NCI-H748 (cell line): ENCODE measurements around the gene TCF23.
A peak's percentile ranks its signal among the peaks of the same experiment; 100 is the strongest.
"Not testable (repeated sequence)": the region's sequence is repeated elsewhere in the genome, so short reads cannot be mapped to it uniquely, and the experiment has no call there.

Source experiments
- DNase-seq: peaks from one replicate; lab custom pipeline; 2025; ENCODE audit not compliant: unreplicated experiment; lab: John Stamatoyannopoulos, UW

The TCF23 gene

DNA sequence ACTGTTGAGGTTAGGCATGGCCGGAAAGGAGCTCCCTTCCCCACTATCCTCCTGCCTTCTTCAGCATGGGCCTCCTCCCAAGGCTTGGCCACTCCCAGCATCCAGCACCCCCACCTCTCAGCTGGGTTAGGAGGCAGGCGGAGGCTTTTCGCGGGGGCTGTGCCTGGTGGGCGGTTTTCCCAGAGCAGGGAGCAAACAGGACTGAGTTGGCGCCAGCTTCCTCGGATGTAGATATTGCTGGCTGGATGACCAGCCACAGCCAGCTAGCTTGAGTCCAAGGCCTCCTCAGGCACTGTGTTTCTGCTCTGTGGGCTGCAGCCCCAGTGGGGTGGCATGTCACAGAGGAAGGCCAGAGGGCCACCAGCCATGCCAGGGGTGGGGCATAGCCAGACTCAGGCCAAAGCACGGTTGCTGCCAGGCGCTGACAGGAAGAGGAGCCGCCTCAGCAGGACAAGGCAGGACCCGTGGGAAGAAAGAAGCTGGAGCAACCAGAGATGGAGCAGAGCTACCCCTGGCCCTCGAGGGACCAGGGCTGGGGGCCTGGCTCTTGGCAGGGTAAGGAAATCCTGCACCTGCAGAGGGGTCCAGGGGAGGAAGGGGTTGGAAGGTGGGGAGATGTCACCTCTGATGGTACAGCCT, at the start of gene TCF23:
Gene TCF23, plus strand, starts transcription at position 204 of the 639 bp plus-strand sequence. Its CDS starts 130 bp downstream, at position 334.
- DNase-seq = no peak

DNA sequence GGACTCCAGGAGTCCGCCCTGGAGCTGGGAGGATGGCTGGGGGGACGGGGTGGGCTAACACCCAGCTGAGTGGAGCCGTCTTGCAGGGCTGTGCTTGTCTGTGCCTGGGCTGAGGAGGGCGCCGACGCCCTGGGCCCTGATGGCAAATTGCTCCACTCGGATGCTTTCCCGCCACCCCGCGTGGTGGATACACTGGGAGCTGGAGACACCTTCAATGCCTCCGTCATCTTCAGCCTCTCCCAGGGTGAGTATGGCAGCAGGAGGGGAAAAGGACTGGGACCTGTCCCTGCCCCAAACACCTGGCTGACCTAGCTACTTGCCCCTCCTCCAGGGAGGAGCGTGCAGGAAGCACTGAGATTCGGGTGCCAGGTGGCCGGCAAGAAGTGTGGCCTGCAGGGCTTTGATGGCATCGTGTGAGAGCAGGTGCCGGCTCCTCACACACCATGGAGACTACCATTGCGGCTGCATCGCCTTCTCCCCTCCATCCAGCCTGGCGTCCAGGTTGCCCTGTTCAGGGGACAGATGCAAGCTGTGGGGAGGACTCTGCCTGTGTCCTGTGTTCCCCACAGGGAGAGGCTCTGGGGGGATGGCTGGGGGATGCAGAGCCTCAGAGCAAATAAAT, 49.4 kb upstream of the TCF23 start:
- DNase-seq = no peak

DNA sequence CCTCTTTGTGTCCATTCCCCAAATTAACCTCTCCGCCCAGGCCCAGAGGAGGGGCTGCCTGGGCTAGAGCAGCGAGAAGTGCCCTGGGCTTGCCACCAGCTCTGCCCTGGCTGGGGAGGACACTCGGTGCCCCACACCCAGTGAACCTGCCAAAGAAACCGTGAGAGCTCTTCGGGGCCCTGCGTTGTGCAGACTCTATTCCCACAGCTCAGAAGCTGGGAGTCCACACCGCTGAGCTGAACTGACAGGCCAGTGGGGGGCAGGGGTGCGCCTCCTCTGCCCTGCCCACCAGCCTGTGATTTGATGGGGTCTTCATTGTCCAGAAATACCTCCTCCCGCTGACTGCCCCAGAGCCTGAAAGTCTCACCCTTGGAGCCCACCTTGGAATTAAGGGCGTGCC, 48.8 kb upstream of the TCF23 start:
- no peak for DNase-seq

DNA sequence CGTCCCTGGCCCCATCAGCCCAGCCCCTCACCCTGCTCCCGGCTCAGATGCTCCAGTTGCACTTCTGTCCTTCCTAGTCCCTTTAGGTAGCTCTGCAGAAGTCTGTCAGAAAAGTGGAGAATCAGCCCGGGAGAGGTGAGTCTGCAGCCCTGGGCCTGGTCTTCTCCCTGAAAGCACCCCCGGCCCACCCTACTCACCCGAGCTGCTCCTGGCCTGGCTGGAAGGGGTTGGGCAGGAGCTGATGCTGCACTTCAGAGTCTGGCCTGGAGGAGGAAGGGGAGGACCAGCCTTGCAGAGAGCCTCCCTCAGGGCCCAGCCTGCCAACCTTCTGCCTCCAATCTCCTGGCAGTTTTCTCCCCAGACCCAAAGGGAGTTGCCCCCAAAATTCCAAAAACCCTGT, 46.5 kb upstream of the TCF23 start:
- DNase-seq = no peak

DNA sequence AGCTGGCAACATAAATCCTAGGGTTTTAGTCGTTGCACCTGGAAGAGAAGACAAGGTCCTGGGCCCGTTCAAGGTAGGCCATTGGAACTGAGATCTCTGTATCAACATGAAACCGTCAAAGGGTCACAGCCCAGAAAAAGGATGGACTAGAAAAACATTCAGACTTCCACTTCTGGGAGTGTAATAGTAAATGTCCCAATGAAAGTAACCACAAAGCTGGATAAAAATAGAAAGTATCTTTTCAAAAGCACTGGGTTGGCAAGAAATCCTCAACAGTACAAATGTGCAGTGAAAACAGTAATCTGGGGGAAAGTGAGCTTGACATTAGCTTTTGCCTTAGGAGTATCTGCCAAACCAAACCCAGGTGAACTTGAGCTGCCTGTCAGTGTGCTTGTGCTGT, 42.8 kb upstream of the TCF23 start:
- no peak for DNase-seq

DNA sequence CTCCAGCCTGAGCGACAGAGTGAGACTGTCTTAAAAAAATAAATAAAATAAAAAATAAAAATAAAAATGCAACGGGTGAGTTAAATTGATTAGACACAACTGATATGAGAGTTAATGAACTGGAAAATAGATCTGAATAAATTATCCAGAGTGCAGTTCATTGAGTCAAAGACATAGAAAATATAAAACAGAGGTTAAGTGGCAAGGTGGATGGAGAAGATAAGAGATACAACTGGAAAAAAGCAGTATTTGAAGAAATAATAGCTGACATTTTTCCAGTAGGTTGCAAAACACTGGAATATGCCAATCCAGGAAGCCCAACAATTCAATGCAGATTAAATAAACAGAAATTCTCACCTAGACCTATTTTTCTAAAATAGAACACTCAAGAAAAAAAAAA, 40.6 kb upstream of the TCF23 start:
- DNase-seq = no peak

DNA sequence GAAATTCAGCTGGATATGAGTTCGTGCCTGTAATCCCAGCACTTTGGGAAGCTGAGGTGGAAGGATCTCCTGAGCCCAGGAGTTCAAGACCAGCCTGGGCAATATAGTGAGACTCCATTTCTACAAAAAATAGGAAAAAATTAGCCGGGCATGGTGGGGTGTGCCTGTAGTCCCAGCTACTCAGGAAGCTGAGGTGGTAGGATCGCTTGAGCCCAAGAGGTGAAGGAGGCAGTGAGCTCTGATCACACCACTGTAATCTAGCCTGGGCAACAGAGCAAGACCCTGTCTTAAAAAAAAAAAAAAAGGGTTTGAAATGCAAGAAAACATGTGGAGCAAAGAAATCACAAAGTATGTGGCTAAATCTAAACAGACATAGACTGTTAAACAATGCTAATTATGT, 39.7 kb upstream of the TCF23 start:
- DNase-seq = no peak

DNA sequence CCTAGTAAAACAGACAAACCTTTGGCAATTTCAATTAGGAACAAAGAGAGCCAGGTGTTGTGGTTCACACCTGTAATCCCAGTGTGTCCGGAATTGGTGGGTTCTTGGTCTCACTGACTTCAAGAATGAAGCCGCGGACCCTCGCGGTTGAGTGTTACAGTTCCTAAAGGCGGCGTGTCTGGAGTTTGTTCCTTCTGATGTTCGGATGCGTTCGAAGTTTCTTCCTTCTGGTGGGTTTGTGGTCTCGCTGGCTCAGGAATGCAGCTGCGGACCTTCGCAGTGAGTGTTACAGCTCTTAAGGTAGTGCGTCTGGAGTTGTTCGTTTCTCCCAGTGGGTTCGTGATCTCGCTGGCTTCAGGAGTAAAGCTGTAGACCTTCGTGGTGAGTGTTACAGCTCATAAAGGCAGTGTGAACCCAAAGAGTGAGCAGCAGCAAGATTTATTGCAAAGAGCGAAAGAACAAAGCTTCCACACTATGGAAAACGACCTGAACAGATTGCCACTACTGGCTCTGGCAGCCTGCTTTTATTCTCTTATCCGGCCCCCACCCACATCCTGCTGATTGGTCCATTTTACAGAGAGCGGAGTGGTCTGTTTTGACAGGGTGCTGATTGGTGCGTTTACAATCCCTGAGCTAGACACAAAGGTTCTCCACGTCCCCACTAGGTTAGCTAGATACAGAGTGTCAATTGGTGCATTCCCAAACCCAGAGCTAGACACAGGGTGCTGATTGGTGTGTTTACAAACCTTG, 38.0 kb upstream of the TCF23 start:
- DNase-seq = not testable (repeated sequence)

DNA sequence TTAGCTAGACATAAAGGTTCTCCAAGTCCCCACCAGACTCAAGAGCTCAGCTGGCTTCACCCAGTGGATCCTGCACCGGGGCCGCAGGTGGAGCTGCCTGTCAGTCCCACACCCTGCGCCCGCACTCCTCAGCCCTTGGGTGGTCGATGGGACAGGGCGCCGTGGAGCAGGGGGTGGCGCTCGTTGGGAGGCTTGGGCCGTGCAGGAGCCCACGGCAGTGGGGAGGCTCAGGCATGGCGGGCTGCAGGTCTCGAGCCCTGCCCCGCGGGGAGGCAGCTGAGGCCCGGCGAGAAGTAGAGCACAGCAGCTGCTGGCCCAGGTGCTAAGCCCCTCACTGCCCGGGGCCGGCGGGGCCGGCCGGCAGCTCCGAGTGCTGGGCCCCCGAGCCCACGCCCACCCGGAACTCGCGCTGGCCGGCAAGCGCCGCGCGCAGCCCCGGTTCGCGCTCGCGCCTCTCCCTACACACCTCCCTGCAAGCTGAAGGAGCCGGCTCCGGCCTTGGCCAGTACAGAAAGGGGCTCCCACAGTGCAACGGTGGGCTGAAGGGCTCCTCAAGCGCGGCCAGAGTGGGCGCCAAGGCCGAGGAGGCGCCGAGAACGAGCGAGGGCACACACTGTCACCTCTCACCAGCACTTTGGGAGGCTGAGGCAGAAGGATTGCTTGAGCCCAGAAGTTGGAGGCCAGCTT, 37.3 kb upstream of the TCF23 start:
- not testable (repeated sequence) for DNase-seq

DNA sequence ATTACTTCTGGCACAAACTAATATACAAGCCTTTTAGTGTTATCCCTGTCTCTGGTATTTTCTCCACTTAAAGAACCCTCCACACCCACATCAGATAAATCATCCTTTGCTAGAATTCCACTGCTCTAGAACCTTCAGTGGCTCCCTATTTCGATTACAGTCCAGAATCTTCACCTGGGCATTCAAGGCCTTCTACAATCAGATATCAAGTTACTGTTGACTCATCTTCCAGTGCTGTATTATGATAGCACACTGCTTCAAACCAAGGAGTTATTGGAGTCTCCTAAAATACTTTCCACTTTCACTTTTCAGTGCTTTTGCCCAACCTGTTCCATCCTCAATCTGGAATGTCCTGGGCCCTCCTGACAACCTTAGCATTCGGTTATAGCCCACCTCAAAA, 33.3 kb upstream of the TCF23 start:
- DNase-seq = no peak

DNA sequence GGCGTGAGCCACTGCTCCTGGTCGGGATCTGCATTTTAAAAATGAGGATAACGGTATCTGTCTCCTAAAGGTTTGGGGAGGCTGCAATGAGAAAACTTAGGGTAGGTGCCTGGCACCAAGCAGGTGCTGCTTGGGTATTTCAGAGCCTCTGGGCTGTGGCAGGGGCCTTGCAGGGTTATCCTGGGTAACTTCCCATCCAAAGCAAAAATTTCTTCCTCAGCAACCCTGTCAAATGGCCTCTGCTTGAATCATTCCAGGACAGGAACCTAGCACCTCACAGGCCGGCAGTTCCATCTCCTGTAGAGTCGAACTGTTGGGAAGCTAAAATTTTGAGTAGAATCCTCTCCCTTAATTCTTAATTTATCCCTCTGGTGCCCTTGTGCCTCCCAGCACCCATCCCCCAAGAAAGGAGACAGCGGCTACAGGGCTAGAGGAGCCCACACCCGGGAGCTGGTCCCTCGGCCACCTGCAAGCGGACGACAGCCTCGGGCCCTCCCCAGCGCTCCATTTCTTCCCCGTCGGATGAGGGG, 30.7 kb upstream of the TCF23 start:
- DNase-seq = peak; percentile 41

DNA sequence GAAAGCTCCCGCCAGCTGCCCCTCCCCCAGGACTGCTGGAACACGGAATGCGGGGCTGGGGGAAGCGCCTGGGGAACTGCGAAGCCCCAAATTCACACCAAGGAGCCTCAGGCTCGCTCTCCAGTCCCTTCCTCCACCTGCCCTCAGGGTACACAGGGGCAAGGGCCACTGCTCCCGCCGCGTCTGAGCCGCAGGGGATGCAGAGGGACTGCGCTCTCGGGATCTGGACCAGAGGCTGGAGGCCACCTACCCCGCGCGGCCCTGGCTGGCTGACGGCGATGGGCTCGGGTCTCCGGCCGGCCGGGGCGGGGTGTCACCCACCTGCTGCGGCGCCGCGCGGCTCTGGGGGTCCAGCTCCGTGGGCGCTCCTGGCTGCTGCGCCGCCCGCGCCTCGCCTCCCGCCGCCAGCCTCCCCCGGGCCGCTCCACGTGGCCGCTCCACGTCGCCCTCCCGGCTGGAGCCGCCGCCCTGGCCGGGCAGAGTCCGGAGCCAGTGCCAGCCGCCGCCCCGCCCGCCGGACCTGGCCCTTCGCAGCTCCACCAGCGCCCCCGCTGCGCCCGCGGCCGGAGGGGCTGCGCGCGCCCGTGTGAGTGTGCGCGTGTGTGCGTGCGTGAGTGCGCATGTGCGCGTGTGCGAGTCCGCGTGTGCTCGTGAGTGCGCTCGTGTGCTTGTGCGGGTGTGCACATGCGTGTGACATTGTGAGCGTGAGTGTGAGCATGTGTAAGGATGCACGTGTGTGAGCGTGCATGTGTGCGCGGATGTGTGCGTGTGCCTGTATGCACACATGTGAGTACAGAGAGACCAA, 30.1 kb upstream of the TCF23 start, which contains the start of gene CGREF1:
Gene CGREF1, minus strand, starts transcription at position 604 of the 805 bp plus-strand sequence. CDS start 14,762 bp downstream, outside the sequence.
- DNase-seq = peak; percentile 52

DNA sequence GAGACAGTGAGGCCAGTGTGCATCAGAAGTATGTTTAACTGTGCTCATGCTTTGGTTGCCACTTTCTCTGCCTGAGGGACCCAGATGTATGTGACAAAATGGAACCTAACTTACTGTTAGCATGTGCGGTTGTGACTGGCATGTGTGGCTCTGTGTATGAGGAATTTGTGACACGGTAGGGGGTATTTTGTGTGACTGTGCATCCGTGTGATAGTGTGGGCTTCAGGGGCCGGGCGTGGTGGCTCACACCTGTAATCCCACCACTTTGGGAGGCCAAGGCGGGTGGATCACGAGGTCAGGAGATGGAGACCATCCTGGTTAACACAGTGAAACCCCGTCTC, 29.5 kb upstream of the TCF23 start:
- DNase-seq = peak; percentile 40

DNA sequence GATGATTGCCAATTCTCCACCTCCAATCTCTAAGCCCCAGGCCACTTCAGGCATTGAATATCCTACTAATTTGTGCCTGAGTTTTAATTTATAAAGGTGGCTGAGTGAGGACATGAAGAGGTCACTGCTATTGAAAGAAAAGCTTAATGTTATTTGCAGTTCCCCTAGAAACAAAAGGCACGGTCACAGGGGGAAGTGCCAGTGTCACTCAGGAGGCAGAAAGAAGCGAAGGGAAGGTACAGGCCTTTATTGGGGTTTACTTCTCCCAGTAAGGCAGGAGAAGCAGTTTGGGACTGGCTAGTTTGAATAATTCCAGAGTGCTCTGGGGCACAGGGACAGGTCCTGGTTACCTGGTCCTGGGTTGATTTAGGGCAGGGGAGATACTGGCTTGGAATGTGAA, 26.9 kb upstream of the TCF23 start:
- DNase-seq = no peak

DNA sequence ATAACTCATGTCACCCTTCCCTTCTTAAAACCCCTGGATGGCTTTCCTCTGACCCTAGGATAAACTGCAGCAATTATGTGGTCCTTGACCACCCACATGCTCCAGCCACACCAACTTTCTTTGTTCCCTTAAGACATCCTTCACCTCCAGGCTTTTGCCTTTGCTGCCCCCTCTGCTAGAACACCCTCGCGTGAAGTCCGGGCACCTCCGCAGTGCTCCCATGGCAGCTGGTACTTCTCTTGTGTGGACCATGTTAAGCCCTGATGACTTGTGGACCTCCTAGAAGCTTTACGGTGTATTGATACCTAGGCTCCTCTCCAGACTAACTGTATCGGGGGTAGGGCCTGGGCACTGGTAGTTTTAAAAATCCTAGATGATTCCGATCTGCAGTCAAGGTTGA, 26.0 kb upstream of the TCF23 start:
- no peak for DNase-seq

DNA sequence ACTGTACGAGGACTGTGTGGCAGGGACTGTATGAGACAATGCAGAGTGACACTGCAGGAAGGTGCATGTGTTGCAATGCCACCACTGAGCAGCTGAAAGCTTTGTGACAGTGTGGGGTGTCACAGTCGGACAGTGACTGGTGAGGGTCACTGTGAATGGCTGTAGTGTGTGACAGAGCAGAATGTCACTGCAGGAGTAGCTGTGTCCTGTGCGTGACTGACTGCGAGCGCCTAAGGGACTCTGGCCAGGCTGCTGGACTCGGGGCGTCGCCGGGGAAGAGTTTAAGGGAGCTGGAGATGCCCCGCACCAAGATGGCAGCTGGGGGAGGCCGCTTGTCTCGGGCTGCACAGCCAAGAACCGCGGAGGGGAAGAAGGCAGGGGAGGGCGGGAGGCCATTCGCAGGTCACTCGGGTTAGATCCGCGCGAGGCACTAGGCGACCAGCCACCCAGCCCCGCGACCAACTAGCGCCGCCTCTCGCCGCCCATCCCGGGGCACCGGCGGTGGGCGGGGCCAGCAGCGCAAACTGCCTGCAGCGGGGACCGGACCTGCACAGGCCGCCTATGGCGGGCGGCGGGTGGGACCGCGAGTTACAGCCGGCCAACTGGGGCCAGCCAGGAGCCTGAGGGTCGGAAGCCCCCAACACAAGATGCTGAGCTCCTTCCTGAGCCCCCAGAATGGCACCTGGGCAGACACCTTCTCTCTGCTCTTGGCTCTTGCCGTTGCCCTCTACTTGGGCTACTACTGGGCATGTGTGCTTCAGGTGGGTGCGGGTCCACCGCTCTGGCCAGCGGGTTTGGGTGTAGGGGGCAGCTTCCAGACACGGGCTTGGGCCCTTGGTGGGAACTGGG, 25.3 kb upstream of the TCF23 start, which contains the start of gene ABHD1:
Gene ABHD1, plus strand, starts transcription at position 514 of the 849 bp plus-strand sequence. Its CDS starts 134 bp downstream, at position 648.
- peak; percentile 55 for DNase-seq

DNA sequence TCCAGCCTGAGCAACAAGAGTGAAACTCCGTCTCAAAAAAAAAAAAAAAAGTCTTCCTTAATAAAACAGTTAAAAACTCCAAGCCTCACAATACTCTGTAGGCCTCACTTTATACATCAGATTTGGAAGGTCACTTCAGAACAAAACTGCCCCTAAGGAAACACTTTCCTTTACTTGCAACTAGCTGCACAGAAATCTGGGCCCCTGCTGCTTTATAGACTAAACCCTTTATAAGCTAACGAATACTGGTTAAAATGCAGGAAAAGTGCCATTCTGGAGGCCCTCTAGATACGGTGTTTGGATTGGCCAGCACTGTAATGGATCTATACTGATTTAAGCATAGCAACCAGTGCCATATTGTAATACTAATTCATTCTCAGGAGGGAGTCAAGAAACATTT, 23.7 kb upstream of the TCF23 start:
- DNase-seq = no peak

DNA sequence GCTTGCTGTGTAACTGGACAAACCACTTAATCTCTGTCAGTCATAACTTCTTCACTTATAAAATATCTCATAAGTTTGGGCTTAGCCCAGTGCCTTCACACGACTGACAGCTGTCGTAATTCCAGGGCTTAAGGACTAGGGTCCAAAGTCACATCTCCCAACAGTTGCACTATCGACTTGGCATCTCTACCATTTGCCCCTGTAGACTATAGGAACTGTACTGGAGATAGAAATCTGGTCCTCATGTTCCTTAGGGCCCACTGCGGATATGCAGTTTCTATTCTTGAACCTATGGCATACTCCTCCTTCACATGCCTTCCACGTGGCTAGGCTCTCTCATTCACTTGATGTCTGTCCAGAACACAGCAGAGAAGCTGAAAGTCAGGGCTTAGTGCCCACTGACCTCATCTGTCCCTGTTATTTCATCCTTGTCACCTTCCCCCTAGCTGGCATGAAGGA, 22.5 kb upstream of the TCF23 start:
- DNase-seq = no peak

DNA sequence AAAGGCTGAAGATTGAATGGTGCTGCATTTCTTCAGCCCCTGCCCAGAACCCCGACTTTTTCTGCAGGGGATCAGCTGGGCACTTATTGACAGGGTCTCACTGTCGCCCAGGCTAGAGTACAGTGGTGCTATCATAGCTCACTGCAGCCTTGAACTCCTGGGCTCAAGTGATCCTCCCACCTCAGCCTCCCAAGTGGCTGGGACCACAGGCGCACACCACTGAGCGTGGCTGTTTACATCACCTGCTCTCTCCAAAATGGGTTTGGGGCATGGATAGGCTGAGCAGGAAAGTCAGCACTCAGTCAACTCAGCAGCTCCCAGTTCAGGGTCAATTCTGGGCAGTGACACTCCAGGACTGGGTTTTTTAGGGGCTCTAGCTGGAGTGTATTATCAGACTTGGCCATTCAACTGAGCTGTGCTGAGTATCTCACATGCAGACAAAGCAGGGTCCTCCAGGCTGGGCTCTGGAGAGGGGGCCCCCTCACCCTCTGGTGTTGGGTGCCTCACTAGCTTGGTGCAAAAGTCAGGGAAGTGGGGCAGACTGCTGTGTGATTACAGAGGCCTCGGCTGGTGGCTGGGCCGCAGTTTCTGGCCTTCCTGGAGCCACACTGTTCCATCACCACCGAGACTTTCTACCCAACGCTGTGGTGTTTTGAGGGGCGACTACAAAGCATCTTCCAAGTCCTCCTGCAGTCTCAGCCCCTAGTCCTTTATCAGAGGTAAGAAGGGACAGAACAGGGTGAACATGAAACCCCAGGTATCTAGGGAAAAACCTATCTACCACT, 20.7 kb upstream of the TCF23 start:
- no peak for DNase-seq
